Ureter (tissue), 1 donor: ENCODE data around the gene LAG3. TPM values are rescaled to one million over a fixed set of nuclear protein-coding genes. Genes with fewer than 3 reads are reported as not detected.

Source experiments
- DNase-seq: peaks from one replicate; pipeline ENCODE4 v3.0.0-alpha.2; 2020; ENCODE audit warnings: low spot score
- total RNA-seq: library from RNA; stranded (reverse); gene quantifications from one replicate; pipeline ENCODE4 v1.2.4, GENCODE V29; 2023
- donor health status: DM: yes; HTN: yes; CAD: no.

LAG3 gene
- total RNA-seq, 1 donor from 2014 or later = 2.3 TPM

DNA sequence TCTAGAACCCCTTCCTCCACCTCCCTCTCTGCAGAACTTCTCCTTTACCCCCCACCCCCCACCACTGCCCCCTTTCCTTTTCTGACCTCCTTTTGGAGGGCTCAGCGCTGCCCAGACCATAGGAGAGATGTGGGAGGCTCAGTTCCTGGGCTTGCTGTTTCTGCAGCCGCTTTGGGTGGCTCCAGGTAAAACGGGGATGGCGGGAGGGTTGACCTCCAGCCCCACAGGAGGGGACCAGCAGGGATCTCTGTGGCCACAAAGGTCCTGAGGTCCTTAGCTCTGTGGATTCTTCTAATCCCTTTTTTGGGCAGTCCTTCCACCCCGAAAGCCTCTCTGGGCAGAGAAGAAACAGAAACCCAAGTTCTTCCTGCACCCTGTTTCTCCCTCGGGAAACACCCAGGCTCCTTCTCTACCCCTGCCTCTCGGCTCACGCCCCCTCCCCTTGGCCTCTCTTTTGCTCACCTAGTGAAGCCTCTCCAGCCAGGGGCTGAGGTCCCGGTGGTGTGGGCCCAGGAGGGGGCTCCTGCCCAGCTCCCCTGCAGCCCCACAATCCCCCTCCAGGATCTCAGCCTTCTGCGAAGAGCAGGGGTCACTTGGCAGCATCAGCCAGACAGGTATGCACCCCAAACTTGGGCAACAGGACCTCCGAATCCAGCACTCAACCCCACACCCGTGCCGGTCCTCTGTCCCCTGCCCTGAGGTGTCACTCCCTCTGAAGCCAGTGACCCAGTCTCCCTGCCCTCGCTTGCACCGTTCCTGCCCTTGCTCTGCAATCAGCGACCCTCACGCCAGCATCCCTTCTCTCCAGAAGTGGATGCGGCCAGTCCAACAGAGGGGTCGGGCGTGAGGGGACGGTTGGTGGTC, 638 bp downstream of the LAG3 start:
- no peak for DNase-seq

DNA sequence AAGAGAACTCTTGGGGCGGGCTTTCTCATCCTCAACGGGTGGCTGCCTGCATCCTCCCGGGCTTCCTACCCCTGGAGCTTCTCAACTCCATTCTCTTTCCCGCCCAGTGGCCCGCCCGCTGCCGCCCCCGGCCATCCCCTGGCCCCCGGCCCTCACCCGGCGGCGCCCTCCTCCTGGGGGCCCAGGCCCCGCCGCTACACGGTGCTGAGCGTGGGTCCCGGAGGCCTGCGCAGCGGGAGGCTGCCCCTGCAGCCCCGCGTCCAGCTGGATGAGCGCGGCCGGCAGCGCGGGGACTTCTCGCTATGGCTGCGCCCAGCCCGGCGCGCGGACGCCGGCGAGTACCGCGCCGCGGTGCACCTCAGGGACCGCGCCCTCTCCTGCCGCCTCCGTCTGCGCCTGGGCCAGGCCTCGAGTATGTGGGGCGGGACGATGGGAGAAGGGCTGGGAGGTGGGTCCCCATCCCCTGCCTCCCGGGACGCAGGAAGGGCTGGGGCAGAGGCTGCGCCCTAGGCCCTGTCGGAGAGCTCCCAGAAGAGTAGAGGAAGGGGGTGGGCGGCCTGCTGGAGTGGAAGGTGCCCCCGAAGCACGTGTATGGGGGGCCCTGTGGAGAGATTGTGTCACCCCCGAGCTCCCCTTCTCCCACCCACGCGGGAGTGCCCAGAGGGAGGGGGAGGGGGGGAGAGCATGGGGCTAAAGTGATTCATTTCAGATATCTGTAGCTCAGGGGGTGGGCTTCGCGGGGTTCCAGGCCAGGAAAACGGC, 1.5 kb downstream of the LAG3 start:
- no peak for DNase-seq

DNA sequence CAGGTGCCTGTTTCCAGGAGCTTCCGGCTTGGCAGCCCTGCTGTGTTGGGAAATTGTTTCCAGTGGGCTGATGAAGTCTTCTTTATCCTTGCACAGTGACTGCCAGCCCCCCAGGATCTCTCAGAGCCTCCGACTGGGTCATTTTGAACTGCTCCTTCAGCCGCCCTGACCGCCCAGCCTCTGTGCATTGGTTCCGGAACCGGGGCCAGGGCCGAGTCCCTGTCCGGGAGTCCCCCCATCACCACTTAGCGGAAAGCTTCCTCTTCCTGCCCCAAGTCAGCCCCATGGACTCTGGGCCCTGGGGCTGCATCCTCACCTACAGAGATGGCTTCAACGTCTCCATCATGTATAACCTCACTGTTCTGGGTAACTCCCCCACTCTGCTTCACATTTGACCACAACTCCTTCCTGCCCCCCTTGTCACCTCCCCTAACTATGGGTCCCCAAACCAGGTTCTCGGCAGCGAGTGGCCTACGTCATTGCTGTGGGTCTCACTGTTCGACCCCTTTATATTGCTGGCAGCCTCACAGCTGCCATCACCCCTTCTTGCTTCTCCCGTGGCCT, 2.3 kb downstream of the LAG3 start:
- no peak for DNase-seq

DNA sequence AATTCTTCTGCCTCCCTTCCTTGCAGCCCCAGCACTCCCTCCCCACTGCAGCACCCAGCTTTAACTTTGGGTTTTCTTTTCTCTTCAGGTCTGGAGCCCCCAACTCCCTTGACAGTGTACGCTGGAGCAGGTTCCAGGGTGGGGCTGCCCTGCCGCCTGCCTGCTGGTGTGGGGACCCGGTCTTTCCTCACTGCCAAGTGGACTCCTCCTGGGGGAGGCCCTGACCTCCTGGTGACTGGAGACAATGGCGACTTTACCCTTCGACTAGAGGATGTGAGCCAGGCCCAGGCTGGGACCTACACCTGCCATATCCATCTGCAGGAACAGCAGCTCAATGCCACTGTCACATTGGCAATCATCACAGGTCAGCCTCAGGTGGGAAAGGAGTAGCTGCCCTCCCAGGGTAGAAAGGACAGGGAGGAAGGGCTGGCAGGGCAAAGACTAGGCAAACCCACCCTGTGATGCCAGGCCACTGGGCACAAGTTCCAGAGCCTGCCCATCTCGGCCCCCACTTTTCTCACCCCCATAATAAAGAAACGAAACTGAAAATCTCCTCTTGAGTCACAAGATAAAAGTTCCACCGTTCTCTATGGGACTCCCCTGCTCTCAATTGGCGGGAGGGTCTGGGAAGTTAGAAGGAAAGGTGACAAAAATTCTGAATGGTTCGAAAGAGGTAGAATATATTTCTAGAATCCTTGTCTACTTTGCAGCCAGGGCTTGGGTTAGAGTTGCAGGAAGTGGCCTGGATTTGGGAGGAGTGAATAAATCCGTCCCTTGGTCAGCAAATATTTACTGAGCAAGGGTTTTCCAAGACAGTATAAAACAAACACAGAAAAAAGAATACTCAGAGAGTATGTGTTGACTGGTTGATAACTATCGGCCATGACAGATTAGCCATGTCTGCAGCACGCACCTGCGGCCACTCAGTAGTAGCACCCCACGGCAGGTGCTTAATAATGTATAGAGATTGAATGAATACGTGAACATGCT, 3.2 kb downstream of the LAG3 start:
- DNase-seq = no peak

DNA sequence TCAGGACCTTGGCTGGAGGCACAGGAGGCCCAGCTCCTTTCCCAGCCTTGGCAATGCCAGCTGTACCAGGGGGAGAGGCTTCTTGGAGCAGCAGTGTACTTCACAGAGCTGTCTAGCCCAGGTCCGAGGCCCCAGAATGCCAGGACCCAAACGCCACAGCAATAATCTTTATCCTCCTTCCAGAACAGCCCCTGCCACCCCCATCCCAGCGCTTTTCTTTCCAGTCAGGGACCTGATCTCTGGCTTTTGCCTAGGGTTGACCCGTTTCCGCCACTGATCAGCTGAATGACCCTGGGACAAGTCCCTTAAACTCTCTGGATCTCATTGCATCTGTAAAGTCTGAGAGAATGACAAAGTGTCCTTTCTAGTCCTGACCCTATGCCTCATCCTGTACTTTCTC, 5.1 kb downstream of the LAG3 start:
- no peak for DNase-seq

DNA sequence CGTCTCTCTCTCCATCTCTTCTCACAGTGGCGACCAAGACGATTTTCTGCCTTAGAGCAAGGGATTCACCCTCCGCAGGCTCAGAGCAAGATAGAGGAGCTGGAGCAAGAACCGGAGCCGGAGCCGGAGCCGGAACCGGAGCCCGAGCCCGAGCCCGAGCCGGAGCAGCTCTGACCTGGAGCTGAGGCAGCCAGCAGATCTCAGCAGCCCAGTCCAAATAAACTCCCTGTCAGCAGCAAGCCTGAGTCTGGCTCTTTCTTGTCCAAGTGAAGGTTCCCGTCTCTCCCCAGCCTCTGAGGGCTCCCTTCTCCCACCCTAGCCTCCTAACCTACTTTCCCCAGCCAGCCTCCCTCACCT, 5.9 kb downstream of the LAG3 start:
- no peak for DNase-seq

DNA sequence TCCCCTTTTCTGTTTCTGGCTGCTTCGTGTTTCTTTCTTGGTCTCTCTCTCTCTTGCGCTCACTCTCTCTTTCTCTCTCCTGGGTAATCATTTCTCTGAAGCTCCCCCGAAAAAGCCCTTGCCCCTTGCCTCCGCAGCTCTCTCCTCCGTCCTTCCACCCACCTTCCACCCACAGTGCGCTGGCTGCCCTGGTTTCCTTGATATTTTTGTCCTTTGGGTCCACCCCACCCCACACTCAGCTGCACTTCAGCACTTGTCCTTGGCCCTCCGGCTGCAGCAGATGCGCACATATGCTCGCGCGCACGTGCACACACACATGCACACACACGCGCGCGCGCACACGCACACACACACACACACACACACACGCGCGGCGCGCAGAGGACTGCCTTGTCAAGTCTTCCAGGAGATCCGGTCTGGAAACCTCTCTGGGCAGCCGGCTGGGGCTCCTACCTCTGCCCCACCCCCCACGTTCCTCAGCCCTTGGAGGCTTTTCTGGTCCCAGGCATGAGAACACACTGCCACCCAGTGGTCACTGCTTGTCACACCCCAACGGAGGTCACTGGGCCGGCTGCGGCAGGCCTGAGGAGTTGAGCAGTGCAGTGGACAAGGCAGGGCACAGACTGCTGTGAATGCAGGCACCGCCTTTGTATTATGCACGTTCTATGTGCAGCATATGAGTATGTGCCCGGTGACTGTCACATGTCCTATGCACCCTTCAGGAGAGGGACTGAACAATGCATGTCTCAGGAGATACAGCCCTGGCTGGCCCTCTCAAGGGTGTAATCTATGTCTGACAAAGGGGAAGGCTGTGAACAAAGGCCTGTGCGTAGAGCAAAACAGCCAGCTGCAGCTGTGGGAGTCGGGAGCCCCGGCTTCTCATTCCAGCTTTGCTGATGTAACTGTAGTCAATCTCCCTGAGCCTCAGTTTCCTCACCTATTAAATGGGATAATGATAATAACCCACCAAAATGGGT, 6.5 kb downstream of the LAG3 start:
- peak; percentile 96 for DNase-seq

DNA sequence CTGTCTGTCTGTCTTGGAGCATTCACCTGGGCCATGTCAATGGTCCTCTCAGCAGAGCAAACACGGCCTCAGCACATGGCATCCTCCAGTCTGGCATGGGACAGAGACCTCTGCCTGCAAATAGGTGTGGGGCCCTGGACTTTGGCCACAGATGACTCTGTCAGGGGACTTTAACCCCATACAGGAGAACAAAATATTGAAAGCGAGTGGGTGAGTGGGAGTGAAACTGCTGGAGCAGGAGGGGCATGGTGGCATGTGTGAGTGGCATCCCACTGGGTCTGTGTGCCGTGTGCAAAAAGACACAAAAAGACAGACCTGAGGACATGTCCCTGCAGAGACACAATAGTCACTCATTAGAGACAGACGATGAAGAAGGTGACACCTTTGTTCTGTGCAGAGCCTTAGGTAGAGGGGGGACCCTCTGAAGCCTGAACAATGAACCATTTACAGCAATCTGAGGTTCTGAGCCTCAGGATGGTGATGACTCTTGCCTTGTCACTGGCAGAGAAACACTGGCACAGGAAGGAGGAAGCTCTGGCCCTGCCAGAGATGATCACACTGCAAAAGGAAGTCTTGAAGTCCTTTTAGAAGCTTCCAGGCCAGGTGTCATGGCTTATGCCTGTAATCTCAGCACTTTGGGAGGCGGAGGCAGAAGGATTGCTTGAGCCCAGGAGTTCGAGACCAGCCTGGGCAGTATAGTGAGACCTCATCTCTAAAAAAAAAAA, 7.5 kb downstream of the LAG3 start:
- no peak for DNase-seq

DNA sequence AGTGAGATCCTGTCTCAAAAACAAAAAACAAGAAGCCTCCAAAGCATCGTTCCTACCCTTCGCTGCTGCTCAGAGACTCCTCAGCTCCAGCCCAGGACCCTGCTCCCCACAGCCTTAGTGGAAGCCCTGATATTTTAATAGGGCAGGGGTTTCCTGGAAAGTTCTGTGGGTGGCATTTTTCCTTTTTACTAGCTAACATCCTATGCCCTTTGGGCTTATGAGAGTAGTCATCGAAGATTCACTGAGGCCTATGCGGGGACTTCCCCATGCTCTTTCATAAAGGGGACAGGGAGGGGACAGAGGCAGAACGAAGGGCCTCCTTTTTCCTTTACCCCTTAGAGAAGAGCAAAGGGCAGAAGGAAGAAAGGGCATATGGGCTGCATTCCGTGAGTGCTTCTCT, 8.3 kb downstream of the LAG3 start:
- no peak for DNase-seq

DNA sequence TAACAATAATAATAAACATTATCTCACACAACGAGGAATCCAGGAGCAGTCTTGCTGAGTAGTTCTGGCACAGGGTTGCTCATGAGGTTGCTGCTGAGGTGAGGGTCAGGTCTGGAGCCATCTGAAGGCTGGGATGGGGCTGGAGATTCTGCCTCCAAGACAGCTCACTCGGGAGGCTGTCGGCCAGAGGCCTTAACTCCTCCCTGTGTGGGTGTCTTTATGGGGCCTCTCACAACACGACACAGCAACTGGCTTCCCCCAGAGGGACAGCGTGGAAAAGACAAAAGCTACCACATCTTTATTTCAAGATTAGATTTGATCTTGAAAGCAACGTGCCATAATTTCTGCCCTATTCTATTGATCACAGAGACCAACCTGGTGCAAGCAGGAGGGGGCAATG, 9.8 kb downstream of the LAG3 start:
- DNase-seq = no peak

DNA sequence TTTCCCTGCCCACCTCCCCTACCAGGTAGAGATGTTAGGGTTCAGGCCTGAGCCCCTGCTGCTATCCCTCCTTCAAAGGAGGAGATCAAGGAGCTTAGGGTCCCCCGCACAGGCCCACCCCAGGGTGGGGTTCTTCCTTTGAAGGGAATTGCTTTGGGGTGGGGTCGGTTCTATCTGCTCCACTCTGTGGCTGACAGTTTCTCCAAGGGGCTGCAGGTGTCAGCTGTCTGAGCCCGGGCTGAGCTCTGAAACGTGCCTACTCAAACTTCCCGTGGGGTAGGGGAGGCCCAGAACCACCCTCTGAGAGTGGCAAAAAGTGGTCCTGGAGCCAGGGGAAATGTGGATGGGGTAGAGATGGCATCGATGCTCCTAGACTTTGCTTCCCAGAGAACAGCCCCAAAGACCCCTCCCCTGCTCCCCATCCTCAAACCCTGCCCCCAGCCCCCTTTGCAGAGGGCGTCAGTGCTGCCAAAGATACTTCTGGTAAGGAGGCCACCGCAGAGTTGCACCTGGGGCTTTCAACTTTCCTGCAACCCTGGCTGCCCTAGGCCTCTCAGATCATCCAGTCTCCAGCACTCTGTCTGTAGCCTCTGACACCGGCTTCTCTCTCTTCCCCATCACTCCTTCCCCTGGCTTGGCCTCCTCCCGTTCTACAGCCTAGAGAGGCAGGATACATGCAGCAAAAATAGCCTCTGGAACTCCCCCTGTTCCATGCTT, 10.7 kb downstream of the LAG3 start:
- no peak for DNase-seq

DNA sequence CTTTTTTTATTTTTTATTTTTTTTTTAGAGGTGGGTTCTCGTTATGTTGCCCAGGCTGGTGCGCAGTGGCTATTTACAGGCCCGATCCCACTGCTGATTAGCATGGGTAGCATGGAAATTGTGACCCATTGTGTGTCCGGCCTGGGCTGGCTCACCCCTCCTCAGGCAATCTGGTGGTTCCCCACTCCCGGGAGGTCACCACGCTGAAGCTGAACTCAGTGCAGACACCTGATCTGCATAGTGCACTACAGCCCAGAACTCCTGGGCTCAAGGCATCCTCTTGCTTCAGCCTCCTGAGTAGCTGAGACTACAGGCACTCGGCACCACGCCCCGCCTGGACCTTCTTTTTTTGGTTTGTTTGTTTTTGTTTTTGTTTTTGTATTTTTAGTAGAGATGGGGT, 11.5 kb downstream of the LAG3 start:
- DNase-seq = no peak

DNA sequence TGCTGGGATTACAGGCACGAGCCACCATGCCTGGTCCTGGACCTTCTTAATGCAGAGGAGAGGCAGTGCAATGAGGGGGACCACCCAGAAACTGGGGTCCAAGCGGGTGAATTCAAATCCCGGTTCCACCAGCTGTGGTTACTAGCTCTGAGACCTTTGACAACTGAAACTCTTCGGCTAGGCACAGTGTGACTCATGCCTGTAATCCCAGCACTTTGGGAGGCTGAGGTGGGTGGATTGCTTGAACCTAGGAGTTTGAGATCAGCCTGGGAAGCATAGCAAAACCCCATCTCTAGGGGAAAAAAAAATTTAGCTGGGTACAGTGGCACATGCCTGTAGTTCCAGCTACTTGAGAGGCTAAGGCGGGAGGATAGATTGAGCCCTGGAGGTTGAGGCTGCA, 12.0 kb downstream of the LAG3 start:
- DNase-seq = no peak

DNA sequence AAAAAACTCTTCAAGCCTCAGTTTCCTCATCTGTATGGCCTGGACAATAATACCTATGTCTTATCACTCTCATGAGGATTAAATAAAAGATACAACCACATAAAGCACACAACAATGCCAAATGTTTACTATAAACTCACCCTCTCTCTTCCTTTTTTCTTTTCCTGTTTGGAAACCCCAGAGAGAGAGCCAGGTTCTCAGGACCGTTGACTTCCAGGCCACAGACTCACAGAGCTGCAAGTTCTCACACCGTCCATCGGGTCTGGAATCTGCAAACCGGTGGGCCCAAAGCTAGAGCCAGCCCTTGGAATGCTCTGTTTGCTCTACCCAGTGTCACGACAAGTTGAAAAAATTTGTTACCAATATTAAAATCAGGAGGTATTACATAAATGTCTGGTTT, 12.4 kb downstream of the LAG3 start:
- DNase-seq = no peak

DNA sequence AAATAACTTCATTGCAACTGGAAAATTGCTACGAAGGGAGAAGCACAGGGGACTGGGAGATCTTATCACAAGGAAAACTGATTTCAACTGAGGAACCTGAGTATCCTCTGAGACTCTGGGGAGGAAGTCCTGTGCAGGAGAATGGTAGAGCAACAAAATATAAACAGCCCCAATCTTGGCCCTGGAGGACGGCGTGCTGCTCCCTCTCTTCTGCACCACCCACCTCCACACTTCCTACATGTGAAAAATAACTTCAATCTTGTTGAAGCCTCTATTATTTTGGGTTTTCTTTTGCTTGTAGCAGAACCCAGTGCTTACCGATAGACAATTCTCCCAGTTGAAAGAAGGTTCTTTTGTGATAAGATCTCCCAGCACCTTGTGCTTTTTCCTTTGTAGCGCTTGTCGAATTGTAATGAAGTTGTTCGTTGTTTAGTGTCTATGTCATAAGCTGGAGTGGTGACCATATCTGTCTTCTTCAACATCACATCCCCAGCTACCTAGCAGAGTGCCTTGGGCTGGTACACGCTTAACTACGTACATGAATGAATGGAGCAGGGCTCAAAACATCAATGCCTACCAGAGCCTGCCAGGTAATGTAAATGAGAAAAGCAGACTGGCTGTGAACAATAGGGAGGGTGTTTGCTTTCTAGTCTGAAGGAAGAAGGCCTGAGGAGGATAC, 14.2 kb downstream of the LAG3 start:
- no peak for DNase-seq

DNA sequence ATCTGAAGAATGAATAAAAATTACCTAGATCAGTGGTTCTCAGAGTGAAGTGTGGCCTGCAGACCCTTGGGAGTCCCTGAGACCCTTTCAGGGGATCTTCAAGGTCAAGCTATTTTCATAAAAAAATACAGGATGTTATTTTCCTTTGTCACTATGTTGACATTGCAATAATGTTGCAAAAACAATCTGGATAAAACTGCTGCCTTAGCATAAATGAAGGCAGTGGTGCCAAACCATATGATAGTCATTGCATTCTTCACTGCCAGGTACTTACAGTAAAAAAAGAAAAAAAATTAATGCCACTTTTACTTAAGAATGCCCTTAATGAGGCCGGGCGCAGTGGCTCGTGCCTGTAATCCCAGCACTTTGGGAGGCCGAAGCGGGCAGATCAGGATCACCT, 15.0 kb downstream of the LAG3 start:
- no peak for DNase-seq

DNA sequence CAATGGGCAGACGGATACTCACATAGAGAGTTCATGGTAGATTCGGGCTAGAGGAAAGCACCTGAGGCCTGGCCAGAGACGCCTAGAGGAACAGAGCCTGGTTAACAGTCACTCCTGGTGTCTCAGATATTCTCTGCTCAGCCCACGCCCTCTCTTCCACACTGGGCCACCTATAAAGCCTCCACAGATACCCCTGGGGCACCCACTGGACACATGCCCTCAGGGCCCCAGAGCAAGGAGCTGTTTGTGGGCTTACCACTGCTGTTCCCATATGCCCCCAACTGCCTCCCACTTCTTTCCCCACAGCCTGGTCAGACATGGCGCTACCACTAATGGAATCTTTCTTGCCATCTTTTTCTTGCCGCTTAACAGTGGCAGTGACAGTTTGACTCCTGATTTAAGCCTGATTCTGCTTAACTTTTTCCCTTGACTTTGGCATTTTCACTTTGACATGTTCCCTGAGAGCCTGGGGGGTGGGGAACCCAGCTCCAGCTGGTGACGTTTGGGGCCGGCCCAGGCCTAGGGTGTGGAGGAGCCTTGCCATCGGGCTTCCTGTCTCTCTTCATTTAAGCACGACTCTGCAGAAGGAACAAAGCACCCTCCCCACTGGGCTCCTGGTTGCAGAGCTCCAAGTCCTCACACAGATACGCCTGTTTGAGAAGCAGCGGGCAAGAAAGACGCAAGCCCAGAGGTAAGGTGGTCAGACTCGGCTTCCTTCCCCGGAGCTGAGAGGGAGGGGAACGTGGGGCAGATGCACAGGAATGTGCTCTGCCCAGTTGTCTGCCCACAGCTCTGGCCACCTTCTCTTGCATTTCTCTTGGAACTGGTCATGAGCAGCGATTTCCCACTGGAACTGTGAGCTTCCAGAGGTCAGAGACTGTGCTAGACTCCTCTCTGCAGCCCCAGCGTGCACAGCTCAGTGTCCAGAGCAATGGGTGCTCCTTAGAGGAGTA, 16.9 kb downstream of the LAG3 start, which contains the start of gene CD4:
Gene CD4, plus strand, starts transcription at position 557 of the 953 bp plus-strand sequence. CDS start 10,611 bp downstream, outside the sequence.
- peak; percentile 78 for DNase-seq
